Peyer's patch (tissue), 4 donors: ENCODE measurements around the gene ZBTB7C. TPM values are rescaled to one million over a fixed set of nuclear protein-coding genes. Genes with fewer than 3 reads are reported as not detected.

ENCODE experiments used
- DNase-seq, 3 donors: peaks; one replicate each; pipeline ENCODE4 v3.0.0-alpha.2; 2017 to 2019
- H3K27ac ChIP-seq, 4 donors: fragments of 200-600 bp; sonication (generic); one replicate each; pipeline ENCODE4 v1.5.1; 2016 to 2019
- H3K27me3 ChIP-seq, 2 donors: fragments of 200-600 bp; sonication (generic); one replicate each; pipeline ENCODE4 v1.5.1; 2019
- H3K36me3 ChIP-seq, 3 donors: fragments of 200-600 bp; sonication (generic); one replicate each; pipeline ENCODE4 v1.5.1; 2016 to 2019
- H3K4me1 ChIP-seq, 4 donors: fragments of 200-600 bp; sonication (generic); one replicate each; pipeline ENCODE4 v1.5.1; 2016 to 2019
- H3K4me3 ChIP-seq, 4 donors: fragments of 200-600 bp; sonication (generic); 1 replicate in 3 of 4; 2 replicates in 1 of 4; pipeline ENCODE4 v1.5.1; 2016 to 2019; ENCODE audit warnings: mild to moderate bottlenecking in 1 of 4
- H3K9me3 ChIP-seq, 4 donors: fragments of 200-600 bp; sonication (generic); one replicate each; pipeline ENCODE4 v1.5.1; 2016 to 2019; ENCODE audit warnings: mild to moderate bottlenecking in 1 of 4
- CTCF ChIP-seq, 6 experiments: fragments of 450-650 bp in 4 of 6; fragments of 200-600 bp in 2 of 6; sonication (generic) in 1 of 6; IDR thresholded peaks; one replicate each; pipeline ENCODE4 v1.5.1; 2017 to 2019; ENCODE audit warnings: antibody characterized with exemption in 6 of 6, mild to moderate bottlenecking in 3 of 6, moderate library complexity in 1 of 6
- POLR2A ChIP-seq, 2 donors: fragments of 450-650 bp; IDR thresholded peaks; one replicate each; pipeline ENCODE4 v1.5.1; 2017; ENCODE audit warnings: antibody characterized with exemption in 2 of 2, mild to moderate bottlenecking in 2 of 2, moderate library complexity in 2 of 2
- total RNA-seq, 4 donors: library from RNA; depleted of rRNA; stranded (reverse); fragments of >200 nt; gene quantifications; one replicate each; pipeline ENCODE4 v1.1.0, GENCODE V29; 2016

The ZBTB7C gene
- total RNA-seq, 4 donors from 2014 or later: 10.5 to 15.7 (median 14.2) TPM

GRCh38 chr18:48155856-48156255 is 253.3 kb downstream of the ZBTB7C start:
- H3K4me1 ChIP-seq: peaks cover 0 to 4% (median 1%) of the 10 kb centered on the region in 4 donors
- H3K9me3 ChIP-seq: no peaks in the 10 kb centered on the region
- H3K36me3 ChIP-seq: no peaks in the 10 kb centered on the region
- no peaks in the 10 kb centered on the region for H3K27me3 ChIP-seq
- no peak for TF ChIP-seq CTCF (IDR thresholded peaks at IDR 0.05)
- no peak for TF ChIP-seq POLR2A (IDR thresholded peaks at IDR 0.05)
- no peak overlapping the region for H3K27ac ChIP-seq
- DNase-seq: no peak
- no peak overlapping the region for H3K4me3 ChIP-seq

DNA sequence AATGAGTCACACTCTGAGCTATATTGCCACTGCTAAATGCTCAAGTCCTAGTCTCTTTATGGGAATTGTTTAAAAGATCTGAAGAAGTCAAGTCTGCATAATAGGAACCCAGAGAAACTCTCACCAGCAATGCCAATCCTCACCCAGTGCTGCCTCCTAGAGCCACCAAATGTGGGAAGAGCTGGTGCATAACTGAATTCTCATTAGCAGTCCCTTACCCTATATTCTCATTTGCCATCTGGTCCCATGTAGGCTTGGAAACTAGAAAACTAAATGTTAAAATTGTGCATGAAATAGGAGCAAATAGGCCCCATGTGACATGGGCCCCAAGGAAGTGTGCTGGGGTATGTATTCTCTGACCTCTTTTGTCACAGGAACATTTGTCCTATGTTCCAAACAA is 254.4 kb downstream of the ZBTB7C start:
- Histone ChIP-seq H3K4me3 (no peak overlapping the region), H3K27me3 (no peaks in the 10 kb centered on the region), H3K36me3 (no peaks in the 10 kb centered on the region), H3K9me3 (no peaks in the 10 kb centered on the region), H3K4me1 (no peaks in the 10 kb centered on the region), H3K27ac (no peak overlapping the region)
- TF ChIP-seq POLR2A (IDR thresholded peaks at IDR 0.05) (no peak), CTCF (IDR thresholded peaks at IDR 0.05) (peak in 1 of 6 experiments; percentile 3)
- DNase-seq: no peak

DNA sequence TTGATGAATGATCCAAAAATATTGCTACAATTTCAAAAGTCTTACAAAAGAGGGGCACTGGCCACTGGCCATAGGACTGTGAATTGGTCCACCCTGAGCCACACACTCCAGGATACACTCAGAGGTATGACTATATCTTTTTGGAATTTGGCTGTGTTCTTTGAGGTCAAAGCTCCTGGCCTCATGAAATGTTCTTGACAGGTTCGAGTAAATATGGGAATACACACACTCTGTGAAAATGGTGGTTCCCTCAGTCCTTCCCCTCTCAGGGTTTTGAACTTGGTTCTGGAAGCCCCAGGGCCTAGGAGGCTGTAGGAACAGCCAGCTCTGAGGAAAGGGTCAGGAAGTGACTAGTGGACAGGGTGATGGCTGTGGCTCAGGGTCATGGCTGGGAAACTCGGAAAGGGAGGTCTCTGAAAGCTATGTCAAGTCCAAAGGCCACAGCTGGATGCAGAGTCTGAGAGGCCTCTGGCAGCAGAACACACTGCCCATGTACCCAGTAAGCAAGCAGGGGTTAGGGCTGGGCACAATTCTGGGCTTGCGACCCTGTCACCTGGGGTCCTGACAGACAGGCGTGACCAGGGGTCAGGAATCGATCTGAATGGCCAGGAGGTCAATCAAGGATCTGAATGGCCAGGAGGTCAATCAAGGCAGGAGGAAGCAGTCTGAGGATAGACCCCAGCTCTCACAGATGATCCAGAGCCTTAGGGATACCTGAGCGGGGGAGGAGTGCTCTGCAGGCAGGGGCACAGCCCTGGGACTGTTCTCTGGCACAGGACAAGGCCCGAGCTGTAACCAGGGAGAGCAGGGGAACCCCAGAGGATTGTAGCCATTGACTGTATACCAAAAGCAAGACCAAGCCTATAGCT is 255.3 kb downstream of the ZBTB7C start:
- Histone ChIP-seq H3K36me3 (no peaks in the 10 kb centered on the region), H3K4me3 (no peak overlapping the region), H3K27ac (no peak overlapping the region), H3K27me3 (no peaks in the 10 kb centered on the region), H3K9me3 (no peaks in the 10 kb centered on the region), H3K4me1 (no peaks in the 10 kb centered on the region)
- no peak for DNase-seq
- TF ChIP-seq CTCF (IDR thresholded peaks at IDR 0.05) (no peak), POLR2A (IDR thresholded peaks at IDR 0.05) (no peak)

DNA sequence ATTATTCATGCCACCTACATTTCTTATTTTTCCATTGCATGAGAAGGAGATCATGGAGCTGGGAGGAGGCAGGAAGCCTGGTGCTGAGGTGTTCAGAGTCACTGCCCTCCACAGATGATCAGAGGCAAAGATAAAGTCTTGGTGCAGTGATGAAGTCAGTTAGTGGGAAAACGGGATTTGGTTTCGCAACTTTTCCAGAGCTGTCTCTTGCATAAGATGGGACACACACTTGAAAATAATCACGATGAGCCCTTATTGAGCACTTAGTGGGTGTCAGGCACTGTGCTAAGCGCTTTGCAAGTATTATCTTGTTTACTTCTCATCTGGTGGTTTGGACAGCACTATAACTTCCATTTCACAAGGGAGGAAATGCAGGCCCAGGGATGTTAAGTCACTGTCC is 256.6 kb downstream of the ZBTB7C start:
- H3K9me3 ChIP-seq: no peaks in the 10 kb centered on the region
- TF ChIP-seq CTCF (IDR thresholded peaks at IDR 0.05) (no peak), POLR2A (IDR thresholded peaks at IDR 0.05) (no peak)
- H3K4me1 ChIP-seq: no peaks in the 10 kb centered on the region
- no peaks in the 10 kb centered on the region for H3K27me3 ChIP-seq
- no peak overlapping the region for H3K27ac ChIP-seq
- no peak for DNase-seq
- H3K4me3 ChIP-seq: no peak overlapping the region
- H3K36me3 ChIP-seq: no peaks in the 10 kb centered on the region

DNA sequence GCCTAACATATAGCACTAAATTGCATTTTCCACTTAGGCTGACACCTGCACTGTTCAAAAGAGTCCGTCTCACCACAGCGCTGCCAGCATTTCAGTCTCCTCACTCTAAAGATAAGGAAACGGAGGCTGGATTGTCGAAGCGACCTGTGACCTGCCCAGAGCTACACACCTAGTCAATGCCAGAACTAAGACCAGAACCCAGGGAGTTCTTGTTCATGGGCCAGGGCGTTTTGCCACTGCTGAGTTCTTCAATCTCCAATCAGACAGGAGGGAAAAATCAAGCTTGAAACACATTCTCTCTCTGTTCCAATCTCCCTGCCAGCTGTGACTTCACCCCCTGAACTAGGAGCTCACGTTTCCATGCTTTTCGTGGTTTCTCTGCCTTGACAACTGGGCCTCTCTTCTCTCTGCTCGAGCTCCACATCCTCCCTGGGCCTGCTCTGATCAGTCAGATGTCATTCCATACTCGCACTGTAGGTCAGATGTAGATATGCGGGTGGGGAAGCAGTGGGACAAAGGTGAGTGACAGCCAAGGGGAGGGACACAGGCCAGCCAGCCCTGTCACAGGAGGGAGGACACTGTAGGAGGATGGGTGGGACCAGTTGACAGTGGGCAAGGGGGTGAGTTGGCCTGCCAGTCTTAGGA is 257.6 kb downstream of the ZBTB7C start:
- no peaks in the 10 kb centered on the region for H3K9me3 ChIP-seq
- H3K27me3 ChIP-seq: no peaks in the 10 kb centered on the region
- peak in 1 of 3 donors; percentile 59 for DNase-seq
- no peak overlapping the region for H3K4me3 ChIP-seq
- no peaks in the 10 kb centered on the region for H3K36me3 ChIP-seq
- TF ChIP-seq CTCF (IDR thresholded peaks at IDR 0.05) (peak in 1 of 6 experiments; percentile 15), POLR2A (IDR thresholded peaks at IDR 0.05) (no peak)
- no peaks in the 10 kb centered on the region for H3K4me1 ChIP-seq
- peak overlapping the region in 1 of 4 donors; percentile 46 for H3K27ac ChIP-seq
